ENCODE measurements around the gene TCF23. TPM values are rescaled to one million over a fixed set of nuclear protein-coding genes. Genes with fewer than 3 reads are reported as not detected.

The TCF23 gene
- total and polyA plus RNA-seq, 4 donors, result 0.01 to 0.18 (median 0.04) TPM; not detected in 1

DNA sequence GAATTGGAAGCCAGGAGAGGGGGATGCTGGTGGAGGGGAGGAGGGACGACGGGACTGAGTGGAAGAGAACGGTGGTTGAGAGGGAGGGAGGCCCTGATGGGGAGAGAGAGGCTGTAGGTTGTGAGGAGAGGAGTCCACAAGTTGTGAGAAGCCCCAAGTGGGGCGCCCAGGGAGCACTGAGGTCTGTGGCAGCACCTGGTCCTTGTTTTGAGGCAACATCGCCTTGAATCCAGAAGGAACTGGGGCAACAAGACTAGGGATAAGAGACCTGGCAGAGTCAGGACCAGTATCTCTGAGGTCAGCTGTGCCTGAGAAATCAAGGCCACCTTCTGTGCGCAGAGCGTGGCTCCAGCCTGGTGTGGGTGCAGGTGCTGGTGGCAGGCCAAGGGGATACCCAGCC is 10.7 kb upstream of the TCF23 start:
- peaks cover 0 to 3% (median 0%) of the 10 kb centered on the region in 4 donors for H3K36me3 ChIP-seq (ENCODE audit: control insufficient read depth in 4 of 4, insufficient read depth in 4 of 4, low read length in 4 of 4)
- no peaks in the 10 kb centered on the region for H3K27me3 ChIP-seq (ENCODE audit: control insufficient read depth in 3 of 3, insufficient read depth in 3 of 3, low read length in 2 of 3)
- DNase-seq (no peak), ATAC-seq (ENCODE audit: insufficient read depth, low FRiP score) (no peak)
- H3K9me3 ChIP-seq (ENCODE audit: control insufficient read depth in 4 of 4, insufficient read depth in 3 of 4, low read length in 3 of 4), result no peaks in the 10 kb centered on the region
- no peak overlapping the region for H3K27ac ChIP-seq (ENCODE audit: low read depth in 1 of 2, low read length in 1 of 2)
- WGBS, 2 donors, result 84 to 90% methylated on average over 7 of the region's 7 CpGs
- H3K4me1 ChIP-seq (ENCODE audit: control insufficient read depth in 5 of 5, insufficient read depth in 5 of 5, low read length in 5 of 5), result peaks cover 0 to 7% (median 4%) of the 10 kb centered on the region in 5 donors
- no peak overlapping the region for H3K9ac ChIP-seq (ENCODE audit: insufficient read depth in 1 of 2, low read length in 2 of 2)
- no peak overlapping the region for H3K4me3 ChIP-seq
- TF ChIP-seq CTCF (IDR thresholded peaks at IDR 0.05; ENCODE audit: control extremely low read depth, extremely low read depth), result no peak

- Histone ChIP-seq H3K27me3 (ENCODE audit: control insufficient read depth in 3 of 3, insufficient read depth in 3 of 3, low read length in 2 of 3) (peaks cover 0 to 2% (median 0%) of the 10 kb centered on the region in 3 donors), H3K27ac (ENCODE audit: low read depth in 1 of 2, low read length in 1 of 2) (no peak within 1 kb of the TSS), H3K9me3 (ENCODE audit: control insufficient read depth in 4 of 4, insufficient read depth in 3 of 4, low read length in 3 of 4) (no peaks in the 10 kb centered on the region), H3K4me1 (ENCODE audit: control insufficient read depth in 5 of 5, insufficient read depth in 5 of 5, low read length in 5 of 5) (no peaks in the 10 kb centered on the region), H3K9ac (ENCODE audit: insufficient read depth in 1 of 2, low read length in 2 of 2) (no peak within 1 kb of the TSS), H3K4me3 (no peak within 1 kb of the TSS), H3K36me3 (ENCODE audit: control insufficient read depth in 4 of 4, insufficient read depth in 4 of 4, low read length in 4 of 4) (no peaks in the 10 kb centered on the region)
- WGBS, 2 donors, result 75 to 79% methylated on average over 4 of the region's 4 CpGs
- no peak for TF ChIP-seq CTCF (IDR thresholded peaks at IDR 0.05; ENCODE audit: control extremely low read depth, extremely low read depth)
- no peak for ATAC-seq (ENCODE audit: insufficient read depth, low FRiP score)
- DNase-seq, result no peak
Observed at GRCh38 chr2:27139310-27139709, 9.5 kb upstream of the TCF23 start, which contains the start of gene PRR30. PRR30 (minus strand) TSS chr2:27139410; CDS start chr2:27138329, 1,081 bp downstream.

DNA sequence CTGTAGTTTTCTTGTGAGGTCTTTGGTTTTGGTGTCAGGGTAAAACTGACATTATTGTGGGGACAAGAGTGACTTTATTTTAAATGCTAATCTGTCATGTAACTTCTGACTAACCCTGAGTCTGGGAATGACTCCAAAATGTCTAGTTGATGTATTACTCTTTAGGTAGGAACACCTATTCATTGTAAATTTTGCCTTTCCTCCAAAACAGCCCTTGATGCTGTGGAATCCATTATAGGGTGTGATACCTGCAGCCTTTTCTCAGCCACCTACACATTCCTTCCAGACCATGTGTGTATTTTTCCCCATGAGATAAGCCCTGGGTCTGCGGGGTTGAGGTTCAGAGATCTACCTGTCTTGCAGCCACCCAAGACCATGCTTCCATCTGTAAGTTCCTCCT is 5.5 kb upstream of the TCF23 start:
- no peak overlapping the region for H3K9ac ChIP-seq (ENCODE audit: insufficient read depth in 1 of 2, low read length in 2 of 2)
- H3K4me3 ChIP-seq, result no peak overlapping the region
- no peaks in the 10 kb centered on the region for H3K4me1 ChIP-seq (ENCODE audit: control insufficient read depth in 5 of 5, insufficient read depth in 5 of 5, low read length in 5 of 5)
- H3K27ac ChIP-seq (ENCODE audit: low read depth in 1 of 2, low read length in 1 of 2), result no peak overlapping the region
- DNase-seq (no peak), ATAC-seq (ENCODE audit: insufficient read depth, low FRiP score) (no peak)
- peaks cover 0 to 2% (median 0%) of the 10 kb centered on the region in 3 donors for H3K27me3 ChIP-seq (ENCODE audit: control insufficient read depth in 3 of 3, insufficient read depth in 3 of 3, low read length in 2 of 3)
- no peaks in the 10 kb centered on the region for H3K36me3 ChIP-seq (ENCODE audit: control insufficient read depth in 4 of 4, insufficient read depth in 4 of 4, low read length in 4 of 4)
- TF ChIP-seq CTCF (IDR thresholded peaks at IDR 0.05; ENCODE audit: control extremely low read depth, extremely low read depth), result no peak
- H3K9me3 ChIP-seq (ENCODE audit: control insufficient read depth in 4 of 4, insufficient read depth in 3 of 4, low read length in 3 of 4), result no peaks in the 10 kb centered on the region
- WGBS, 2 donors, result 68 to 92% methylated on average over 1 of the region's 1 CpG

DNA sequence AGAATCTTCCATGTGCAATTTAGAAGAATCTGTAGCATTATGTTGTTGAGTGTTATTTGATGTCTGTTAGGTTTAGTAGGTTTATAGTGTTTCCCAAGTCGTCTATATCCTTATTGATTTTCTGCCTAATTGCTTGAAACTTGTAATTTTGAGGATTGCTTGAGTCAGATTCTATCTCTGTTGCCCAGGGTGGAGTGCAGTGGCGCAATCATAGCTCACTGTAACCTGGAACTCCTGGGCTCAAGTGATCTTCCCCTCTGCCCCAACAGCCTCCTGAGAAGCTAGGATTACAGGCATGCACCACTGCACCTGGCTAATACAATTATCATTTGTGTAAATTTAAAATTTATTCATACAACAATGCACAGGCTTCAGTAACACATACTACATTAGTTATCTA is 3.1 kb upstream of the TCF23 start:
- Histone ChIP-seq H3K27me3 (ENCODE audit: control insufficient read depth in 3 of 3, insufficient read depth in 3 of 3, low read length in 2 of 3) (peaks cover 0 to 2% (median 0%) of the 10 kb centered on the region in 3 donors), H3K9ac (ENCODE audit: insufficient read depth in 1 of 2, low read length in 2 of 2) (no peak overlapping the region), H3K9me3 (ENCODE audit: control insufficient read depth in 4 of 4, insufficient read depth in 3 of 4, low read length in 3 of 4) (no peaks in the 10 kb centered on the region), H3K4me1 (ENCODE audit: control insufficient read depth in 5 of 5, insufficient read depth in 5 of 5, low read length in 5 of 5) (no peaks in the 10 kb centered on the region), H3K27ac (ENCODE audit: low read depth in 1 of 2, low read length in 1 of 2) (no peak overlapping the region), H3K4me3 (no peak overlapping the region), H3K36me3 (ENCODE audit: control insufficient read depth in 4 of 4, insufficient read depth in 4 of 4, low read length in 4 of 4) (no peaks in the 10 kb centered on the region)
- DNase-seq (no peak), ATAC-seq (ENCODE audit: insufficient read depth, low FRiP score) (no peak)
- TF ChIP-seq CTCF (IDR thresholded peaks at IDR 0.05; ENCODE audit: control extremely low read depth, extremely low read depth), result no peak
- WGBS, 2 donors, result 81 to 89% methylated on average over 2 of the region's 2 CpGs
